ENCODE data around the gene ARHGAP22. TPM values are rescaled to one million over a fixed set of nuclear protein-coding genes. Genes with fewer than 3 reads are reported as not detected.

Gene ARHGAP22
- total RNA-seq, 2 experiments from 2014 or later, result 0.19 to 0.46 TPM

- H3K9me2 ChIP-seq (ENCODE audit: insufficient read depth, low read length), result no peaks in the 10 kb centered on the region
- POLR2A ChIA-PET, result interaction anchor here (0.8 kb wide), 1 partner anchor 67 kb away, joined by 3 read pairs; no protein-coding TSS in a partner anchor
- no TSS peak for BruUV-seq (replicated peaks)
- H3K79me2 ChIP-seq (ENCODE audit: insufficient read depth, low read depth, low read length), result no peaks in the 10 kb centered on the region
- intact Hi-C loops (cut with micrococcal nuclease; ENCODE audit: unreplicated experiment), result no loop called here
- H3K36me3 ChIP-seq (ENCODE audit: insufficient read depth, low read length), result no peaks in the 10 kb centered on the region
- no peak for DNase-seq (ENCODE audit: low spot score)
- TF ChIP-seq EZH2phosphoT487 (IDR thresholded peaks at IDR 0.05; ENCODE audit: borderline replicate concordance, low read depth, low read length) (no peak), CTCF (conservative IDR thresholded peaks at IDR 0.05; ENCODE audit: low read length) (no peak)
- H3K4me3 ChIP-seq (ENCODE audit: low read depth, low read length, poor library complexity, severe bottlenecking), result no peak overlapping the region
- no peak overlapping the region for H3K27ac ChIP-seq (ENCODE audit: low read depth, low read length, poor library complexity, severe bottlenecking)
- H3K4me2 ChIP-seq (ENCODE audit: low read length), result no peak overlapping the region
- CTCF ChIA-PET (ENCODE audit: unreplicated experiment), result no interaction called here
- H4K20me1 ChIP-seq (ENCODE audit: insufficient read depth, low read length), result no peaks in the 10 kb centered on the region
- H2AFZ ChIP-seq (ENCODE audit: low read length), result no peak overlapping the region
- H3K4me1 ChIP-seq (ENCODE audit: insufficient read depth, low read length, poor library complexity, severe bottlenecking), result no peaks in the 10 kb centered on the region
- H3K9me3 ChIP-seq (ENCODE audit: low read length), result no peaks in the 10 kb centered on the region
Measured at GRCh38 chr10:48589266-48589665, 15.6 kb downstream of the ARHGAP22 start.

- Histone ChIP-seq H3K79me2 (ENCODE audit: insufficient read depth, low read depth, low read length) (no peaks in the 10 kb centered on the region), H3K27ac (ENCODE audit: low read depth, low read length, poor library complexity, severe bottlenecking) (no peak overlapping the region), H3K4me1 (ENCODE audit: insufficient read depth, low read length, poor library complexity, severe bottlenecking) (no peaks in the 10 kb centered on the region), H3K4me2 (ENCODE audit: low read length) (no peak overlapping the region), H3K9me2 (ENCODE audit: insufficient read depth, low read length) (no peaks in the 10 kb centered on the region), H4K20me1 (ENCODE audit: insufficient read depth, low read length) (no peaks in the 10 kb centered on the region), H2AFZ (ENCODE audit: low read length) (no peak overlapping the region), H3K9me3 (ENCODE audit: low read length) (no peaks in the 10 kb centered on the region), H3K36me3 (ENCODE audit: insufficient read depth, low read length) (no peaks in the 10 kb centered on the region), H3K4me3 (ENCODE audit: low read depth, low read length, poor library complexity, severe bottlenecking) (no peak overlapping the region)
- DNase-seq (ENCODE audit: low spot score), result no peak
- ChIA-PET CTCF (ENCODE audit: unreplicated experiment) (interaction anchor here (0.8 kb wide), 1 partner anchor 27 kb away, joined by 3 read pairs; no protein-coding TSS in a partner anchor), POLR2A (interaction anchor here (0.8 to 1.2 kb wide), 4 partner anchors 12 to 57 kb away, joined by 3 read pairs; no protein-coding TSS in a partner anchor)
- no peak for TF ChIP-seq CTCF (conservative IDR thresholded peaks at IDR 0.05; ENCODE audit: low read length)
- TF ChIP-seq EZH2phosphoT487 (IDR thresholded peaks at IDR 0.05; ENCODE audit: borderline replicate concordance, low read depth, low read length), result no peak
- intact Hi-C loops (cut with micrococcal nuclease; ENCODE audit: unreplicated experiment), result no loop called here
- no TSS peak for BruUV-seq (replicated peaks)
Measured at GRCh38 chr10:48587819-48588218, 17.1 kb downstream of the ARHGAP22 start.

GRCh38 chr10:48587101-48587500 lies 17.8 kb downstream of the ARHGAP22 start:
- Histone ChIP-seq H3K9me3 (ENCODE audit: low read length) (no peaks in the 10 kb centered on the region), H3K9me2 (ENCODE audit: insufficient read depth, low read length) (no peaks in the 10 kb centered on the region), H2AFZ (ENCODE audit: low read length) (no peak overlapping the region), H3K4me1 (ENCODE audit: insufficient read depth, low read length, poor library complexity, severe bottlenecking) (peaks cover under 1% of the 10 kb centered on the region), H3K36me3 (ENCODE audit: insufficient read depth, low read length) (no peaks in the 10 kb centered on the region), H3K4me2 (ENCODE audit: low read length) (no peak overlapping the region), H3K27ac (ENCODE audit: low read depth, low read length, poor library complexity, severe bottlenecking) (no peak overlapping the region), H3K79me2 (ENCODE audit: insufficient read depth, low read depth, low read length) (no peaks in the 10 kb centered on the region), H3K4me3 (ENCODE audit: low read depth, low read length, poor library complexity, severe bottlenecking) (no peak overlapping the region), H4K20me1 (ENCODE audit: insufficient read depth, low read length) (no peaks in the 10 kb centered on the region)
- DNase-seq (ENCODE audit: low spot score), result no peak
- intact Hi-C loops (cut with micrococcal nuclease; ENCODE audit: unreplicated experiment), result no loop called here
- BruUV-seq (replicated peaks), result no TSS peak
- no peak for TF ChIP-seq CTCF (conservative IDR thresholded peaks at IDR 0.05; ENCODE audit: low read length)
- TF ChIP-seq EZH2phosphoT487 (IDR thresholded peaks at IDR 0.05; ENCODE audit: borderline replicate concordance, low read depth, low read length), result no peak
- CTCF ChIA-PET (ENCODE audit: unreplicated experiment), result no interaction called here
- POLR2A ChIA-PET, result interaction anchor here (1.2 kb wide), 2 partner anchors 13 to 21 kb away, joined by 3 read pairs; no protein-coding TSS in a partner anchor

Measured in OCI-LY7 (cell line).